ENCODE data around the gene CPNE4.

The CPNE4 gene

GRCh38 chr3:131802029-131802428 lies 232.8 kb downstream of the CPNE4 start:
- TF ChIP-seq CTCF (conservative IDR thresholded peaks at IDR 0.05) (no peak), ZFX (IDR thresholded peaks at IDR 0.05) (no peak)
- no peak overlapping the region for H3K27ac ChIP-seq

DNA sequence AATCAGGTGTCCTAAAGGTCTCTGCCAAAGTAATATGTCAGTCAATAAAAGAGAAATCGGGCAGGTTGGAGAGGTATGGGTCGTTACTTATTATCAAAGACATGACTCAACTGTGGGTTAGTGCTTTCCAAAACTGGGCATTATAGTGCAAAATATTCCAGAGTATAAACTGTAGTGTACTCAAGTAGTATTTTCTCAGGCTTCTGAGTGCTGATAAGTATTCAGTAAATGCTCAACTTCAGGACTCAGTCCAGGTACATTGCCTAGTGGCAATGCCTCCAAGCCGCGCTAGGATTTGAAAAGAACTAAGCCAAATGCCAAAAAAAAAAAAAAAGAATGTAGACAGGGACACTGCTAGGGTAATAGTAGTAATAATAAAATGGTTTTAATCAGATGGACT lies 233.2 kb downstream of the CPNE4 start:
- no peak for TF ChIP-seq CTCF (conservative IDR thresholded peaks at IDR 0.05)
- TF ChIP-seq ZFX (IDR thresholded peaks at IDR 0.05), result no peak
- H3K27ac ChIP-seq, result no peak overlapping the region

DNA sequence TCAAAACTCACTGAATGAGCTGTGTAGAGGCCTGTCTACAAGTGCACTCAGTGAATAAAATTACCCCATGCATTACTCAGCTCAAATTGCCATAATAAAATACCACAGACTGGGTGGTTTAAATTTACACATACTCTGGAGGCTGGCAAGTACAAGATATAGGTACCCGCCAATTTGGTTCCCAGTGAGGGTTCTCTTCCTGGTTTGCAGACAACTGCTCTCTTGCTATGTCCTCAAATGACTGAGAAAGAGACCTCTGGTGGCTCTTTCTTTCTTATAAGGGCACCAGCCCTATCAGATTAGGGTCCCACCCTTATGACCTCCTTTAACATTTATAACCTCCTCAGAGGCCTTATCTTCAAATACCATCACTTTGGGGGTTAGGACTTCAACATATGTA lies 237.0 kb downstream of the CPNE4 start:
- no peak overlapping the region for H3K27ac ChIP-seq
- TF ChIP-seq CTCF (conservative IDR thresholded peaks at IDR 0.05) (no peak), ZFX (IDR thresholded peaks at IDR 0.05) (no peak)

GRCh38 chr3:131796558-131797198 lies 238.1 kb downstream of the CPNE4 start:
- H3K27ac ChIP-seq, result no peak overlapping the region
- TF ChIP-seq CTCF (conservative IDR thresholded peaks at IDR 0.05), result no peak
- no peak for TF ChIP-seq ZFX (IDR thresholded peaks at IDR 0.05)

DNA sequence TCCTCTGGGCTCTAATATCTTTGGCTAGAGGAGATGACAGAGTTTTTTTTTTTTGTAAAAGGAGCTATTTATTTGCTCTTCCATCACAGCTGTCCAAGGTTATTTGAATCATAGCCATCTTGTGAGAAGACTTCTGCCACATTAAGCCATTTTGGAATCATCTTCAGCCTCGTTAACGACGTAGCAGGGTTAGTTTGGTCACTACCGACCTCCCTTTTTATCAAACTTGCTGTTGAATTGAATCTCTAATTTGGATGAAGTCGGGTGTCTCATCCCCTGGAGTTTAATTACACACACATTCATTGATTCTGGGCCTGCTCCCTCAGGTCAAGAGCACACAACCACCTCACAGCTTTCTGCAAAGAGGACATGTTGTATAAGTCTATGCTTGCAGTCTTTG lies 238.7 kb downstream of the CPNE4 start:
- TF ChIP-seq ZFX (IDR thresholded peaks at IDR 0.05) (no peak), CTCF (conservative IDR thresholded peaks at IDR 0.05) (no peak)
- H3K27ac ChIP-seq, result no peak overlapping the region

DNA sequence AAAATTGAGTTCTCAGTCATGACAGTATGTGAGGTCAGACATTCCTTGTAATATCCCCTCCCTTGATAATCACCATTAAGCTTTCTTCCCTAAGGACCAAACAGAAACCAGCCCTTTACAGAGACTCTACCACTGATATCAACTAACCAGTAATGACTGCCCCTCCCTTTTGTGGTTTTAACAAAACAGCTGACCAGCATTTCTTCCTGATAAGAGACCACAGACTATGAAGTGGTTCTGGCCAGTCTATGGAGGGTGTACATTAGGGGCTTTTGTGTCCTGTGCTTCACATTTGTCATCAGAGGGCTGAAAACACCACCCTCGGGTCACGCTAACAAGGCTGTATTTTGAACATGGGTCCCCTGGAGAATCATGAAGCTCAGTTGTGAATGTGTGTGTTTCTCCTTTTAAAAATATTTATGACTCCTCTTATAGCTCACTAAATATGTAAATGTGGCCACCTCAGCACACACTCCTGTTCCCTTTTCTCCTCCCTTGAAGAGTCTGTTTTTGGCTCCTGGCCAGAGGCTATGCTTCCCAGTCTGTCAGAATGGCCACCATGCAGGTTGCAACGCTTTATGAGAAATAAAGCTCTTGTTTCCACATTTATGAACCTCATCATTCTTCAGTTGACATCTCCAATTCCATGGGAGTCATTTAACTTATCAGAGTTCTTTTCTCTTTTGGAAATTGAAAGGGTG lies 239.3 kb downstream of the CPNE4 start:
- no peak overlapping the region for H3K27ac ChIP-seq
- no peak for TF ChIP-seq CTCF (conservative IDR thresholded peaks at IDR 0.05)
- no peak for TF ChIP-seq ZFX (IDR thresholded peaks at IDR 0.05)

- no peak overlapping the region for H3K27ac ChIP-seq
- TF ChIP-seq ZFX (IDR thresholded peaks at IDR 0.05) (no peak), CTCF (conservative IDR thresholded peaks at IDR 0.05) (peak; percentile 91)
Measured at GRCh38 chr3:131794766-131795388, 239.9 kb downstream of the CPNE4 start.
